CD4-positive, alpha-beta T cell treated with Interleukin-15 for 4 hours (primary cell): ENCODE results near the gene MAP2K1.

ENCODE experiments used
- DNase-seq: peaks from one replicate; pipeline ENCODE4 v3.0.0-alpha.2; 2020; ENCODE audit warnings: low spot score

Gene MAP2K1

DNA sequence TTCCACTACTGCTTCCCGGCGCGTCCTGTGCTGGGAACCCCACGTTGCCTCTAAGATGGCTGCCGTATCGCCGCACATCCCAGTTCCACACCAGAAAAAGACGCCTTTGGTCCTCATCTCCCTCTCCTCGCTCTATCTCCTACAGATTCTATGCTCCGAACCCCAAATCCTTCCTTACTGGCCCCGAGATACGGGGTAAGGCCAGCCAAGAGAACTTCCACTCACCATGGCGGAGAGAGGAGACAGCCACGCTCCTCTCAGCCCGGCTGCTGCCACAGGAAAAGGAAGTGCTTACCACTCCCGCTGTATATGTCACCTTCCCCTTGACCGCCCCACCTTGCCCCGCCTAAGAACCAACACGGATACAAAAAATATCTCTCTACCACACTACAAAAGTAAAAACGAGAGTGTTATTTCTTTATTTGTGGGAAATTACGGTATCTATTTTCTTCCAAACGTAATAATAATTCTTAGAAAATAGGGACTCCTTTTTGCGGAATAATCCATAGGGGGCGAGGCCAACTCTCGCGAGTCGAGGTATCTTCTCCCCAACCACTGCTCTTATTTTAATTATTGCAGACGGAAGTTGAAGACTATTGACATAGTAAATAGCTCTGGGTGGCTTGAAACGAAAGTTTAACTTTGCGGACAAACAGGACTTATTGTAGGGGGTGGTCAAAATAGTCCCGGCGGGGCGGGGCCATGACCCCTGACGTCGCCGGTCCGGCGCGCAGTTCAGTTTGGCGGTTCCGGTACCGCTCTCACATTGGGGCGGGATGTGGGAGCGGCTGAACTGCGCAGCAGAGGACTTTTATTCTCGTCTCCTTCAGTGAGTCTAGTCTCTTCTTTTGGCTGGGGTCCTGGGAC lies 118.1 kb downstream of the MAP2K1 start, which contains the start of the genes RPL4 and ZWILCH:
RPL4 (minus strand) TSS at position 293 of the 867 bp plus-strand sequence; CDS start at position 228, 65 bp downstream.
ZWILCH (plus strand) TSS at position 764 of the 867 bp plus-strand sequence; CDS start at position 777, 13 bp downstream.
- DNase-seq: peak; percentile 80

DNA sequence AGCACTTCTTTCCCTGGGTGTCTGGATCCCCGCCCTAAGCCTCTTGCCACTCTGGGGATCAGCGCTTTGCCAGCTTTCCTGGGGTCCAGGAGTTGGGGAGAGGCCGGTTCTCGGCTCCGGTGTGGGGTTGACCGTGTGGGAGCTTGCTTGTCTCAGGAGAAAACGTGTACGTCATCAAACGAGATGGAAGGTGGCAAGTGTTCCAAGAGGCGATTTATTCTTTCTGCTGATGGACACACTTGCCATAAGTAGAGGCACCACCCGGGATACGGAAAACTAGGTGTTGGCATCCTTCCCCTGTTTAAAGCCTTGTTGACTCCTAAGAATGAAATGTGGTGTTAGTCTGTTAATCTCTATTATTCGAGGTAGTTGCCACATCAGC lies 118.7 kb downstream of the MAP2K1 start:
- no peak for DNase-seq

DNA sequence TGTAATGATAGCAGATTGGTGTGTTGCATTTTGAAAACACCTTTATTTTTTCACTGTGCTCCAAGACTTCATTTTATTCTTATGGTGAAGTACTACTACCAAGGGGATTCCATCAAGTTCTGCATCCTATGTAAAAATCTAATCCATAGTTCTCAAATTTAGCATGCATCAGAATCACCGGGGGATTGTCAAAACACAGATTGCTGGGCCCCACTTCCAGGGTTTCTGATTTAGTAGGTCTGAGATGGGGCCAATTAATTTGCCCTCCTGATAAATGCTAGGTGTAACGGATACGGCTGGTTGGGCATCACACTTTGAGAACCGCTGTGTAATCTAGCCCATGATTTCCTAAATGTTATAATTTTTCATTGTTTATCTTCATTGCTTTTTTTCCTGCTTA lies 119.1 kb downstream of the MAP2K1 start:
- DNase-seq: no peak

DNA sequence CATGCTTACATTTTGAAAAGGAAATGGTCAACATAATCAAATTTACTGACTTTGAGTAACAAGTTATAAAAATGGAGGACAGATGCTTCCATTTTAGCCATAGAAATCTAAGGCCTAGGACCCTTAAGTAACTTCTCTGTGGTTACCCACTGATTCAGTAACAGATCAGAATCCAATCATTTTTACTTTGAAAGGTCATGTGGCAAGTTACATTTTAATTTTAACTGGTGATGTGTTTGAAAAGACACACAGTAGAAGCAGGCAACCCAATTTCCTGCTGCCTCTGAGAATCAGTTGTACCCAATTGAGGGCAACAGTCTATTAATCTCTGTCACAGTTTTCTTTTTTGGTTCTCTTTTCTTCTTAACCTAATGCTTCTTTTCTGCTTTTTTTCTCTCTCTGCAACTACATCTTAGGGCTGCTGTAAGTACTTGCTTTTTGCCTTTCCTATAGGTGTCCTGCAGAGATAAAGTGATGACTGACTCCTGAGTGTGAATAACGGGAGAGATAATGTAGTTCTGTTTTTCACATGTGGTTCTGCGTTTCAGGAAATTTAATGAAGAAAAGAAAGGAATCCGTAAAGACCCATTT lies 121.7 kb downstream of the MAP2K1 start:
- DNase-seq: no peak

DNA sequence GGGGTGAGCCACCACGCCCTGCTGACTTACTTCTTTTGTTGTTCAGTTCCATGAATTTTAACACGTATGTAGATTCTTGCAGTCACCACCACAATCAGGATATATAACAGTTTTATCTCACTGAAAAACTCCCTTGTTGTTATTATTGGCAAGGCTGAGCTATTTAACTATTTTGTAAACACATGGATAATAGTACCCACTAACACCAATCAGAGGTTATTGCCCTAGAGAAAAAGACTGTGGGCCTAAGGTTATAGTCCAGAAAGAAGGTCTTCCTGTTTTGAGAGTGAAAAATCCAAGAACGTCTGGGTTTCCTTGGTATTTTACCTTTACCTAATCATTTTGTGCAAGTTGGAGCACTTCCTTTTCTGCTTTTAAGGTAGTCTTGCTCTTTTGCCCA lies 127.9 kb downstream of the MAP2K1 start:
- DNase-seq: no peak

DNA sequence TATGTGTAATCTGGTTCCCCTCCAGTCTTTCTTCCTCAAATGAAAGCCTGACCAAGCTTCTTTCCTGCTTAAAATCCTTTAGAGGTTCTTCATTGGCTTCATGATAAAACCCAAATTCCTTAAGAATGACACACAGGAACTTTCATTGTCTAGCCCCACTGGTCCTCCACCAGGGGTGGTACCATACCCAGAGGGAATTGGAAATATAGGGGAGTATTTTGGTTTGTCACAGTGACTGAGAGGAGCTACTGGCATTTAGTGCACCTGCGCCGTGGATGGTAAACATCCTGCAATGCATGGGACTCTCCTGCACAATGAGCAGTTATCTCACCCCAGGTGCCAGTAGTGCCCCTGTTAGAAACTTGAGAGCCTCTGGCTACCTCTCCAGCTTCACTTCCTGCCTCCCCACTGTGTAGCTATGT lies 129.2 kb downstream of the MAP2K1 start:
- DNase-seq: no peak

DNA sequence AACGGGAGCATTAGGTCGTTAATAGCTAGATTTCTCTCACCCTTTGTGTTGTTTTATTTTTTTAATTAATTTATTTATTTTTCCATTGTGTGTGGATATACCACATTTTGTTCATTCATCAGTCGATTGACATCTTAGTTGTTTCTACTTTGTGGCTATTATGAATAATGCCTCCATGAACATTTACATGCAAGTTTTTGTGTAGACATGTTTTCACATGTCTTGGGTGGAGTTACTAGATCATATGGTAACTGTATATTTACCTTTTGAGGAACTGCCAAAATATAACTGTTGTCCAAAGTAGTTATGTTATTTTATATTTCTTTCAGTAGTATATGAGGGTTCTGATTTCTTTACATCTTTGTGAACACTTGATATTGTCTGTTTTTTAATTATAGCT lies 137.2 kb downstream of the MAP2K1 start:
- no peak for DNase-seq

DNA sequence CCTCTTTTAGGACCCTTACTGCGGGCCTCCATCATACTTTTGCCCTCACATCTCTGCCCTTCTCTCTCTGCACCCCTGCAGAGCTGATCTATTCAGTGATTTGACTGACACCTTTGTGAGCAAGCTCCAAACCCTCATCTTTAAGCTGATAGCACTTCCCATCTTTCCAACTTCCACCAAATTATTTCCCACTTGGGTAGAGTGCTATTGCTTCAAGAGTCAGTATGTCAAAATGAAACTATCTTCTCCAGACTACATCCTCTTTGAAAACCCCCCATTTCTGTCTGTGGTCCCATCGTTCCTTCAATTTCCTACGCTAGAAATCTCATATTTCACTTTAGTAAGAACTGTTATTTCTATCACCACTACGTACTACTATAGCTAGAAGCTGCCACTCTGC lies 138.1 kb downstream of the MAP2K1 start:
- DNase-seq: no peak

DNA sequence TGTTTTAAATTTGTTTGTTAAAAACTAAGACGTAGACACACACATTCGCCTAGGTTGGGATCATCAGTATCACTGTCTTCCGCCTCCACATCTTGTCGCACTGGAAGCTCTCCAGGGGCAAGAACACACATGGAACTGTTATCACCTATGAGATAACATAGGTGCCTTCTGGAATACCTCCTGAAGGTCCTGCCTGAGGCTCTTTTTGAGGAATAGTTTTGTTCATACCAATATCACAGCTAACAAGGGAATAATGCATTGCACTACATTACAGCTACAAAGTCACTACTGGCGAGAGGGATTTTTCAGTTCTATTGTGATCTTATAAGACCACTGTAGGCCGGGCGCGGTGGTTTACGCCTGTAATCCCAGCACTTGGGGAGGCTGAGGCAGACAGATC lies 148.3 kb downstream of the MAP2K1 start:
- no peak for DNase-seq
